Neural progenitor cell (in vitro differentiated cells): ENCODE data around the gene CHRNA9.

Experiments used
- EZH2 ChIP-seq: fragments of 200-600 bp; sonication (generic); IDR thresholded peaks from 2 replicates; pipeline ENCODE4 v1.6.1; 2017; ENCODE audit warnings: antibody characterized with exemption, mild to moderate bottlenecking, moderate library complexity
- TF ChIP-seq, protein P1 (sequence below): fragments of 200-600 bp; sonication (generic); IDR thresholded peaks from 2 replicates; pipeline ENCODE4 v1.5.1; 2017; ENCODE audit warnings: antibody characterized with exemption, mild to moderate bottlenecking

DNA sequence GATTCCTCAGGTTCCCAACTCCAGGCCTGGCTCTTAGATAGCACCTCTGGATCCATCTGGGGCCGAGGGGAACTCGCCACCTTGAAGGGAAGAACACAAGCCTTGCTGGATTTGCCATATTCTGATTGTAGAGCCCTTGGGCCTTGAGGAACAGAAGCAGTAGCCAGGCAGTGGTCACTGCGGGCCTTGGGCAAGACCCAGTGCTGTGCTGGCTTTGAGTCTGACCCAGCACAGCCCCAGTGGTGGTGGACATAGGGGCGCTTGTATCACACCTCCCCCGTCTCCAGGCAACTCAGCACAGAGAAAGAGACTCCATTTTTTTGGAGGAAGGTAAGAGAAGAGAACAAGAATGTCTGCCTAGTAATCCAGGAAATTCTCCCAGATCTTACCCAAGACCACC is 45.5 kb downstream of the CHRNA9 start:
- TF ChIP-seq, protein P1, sequence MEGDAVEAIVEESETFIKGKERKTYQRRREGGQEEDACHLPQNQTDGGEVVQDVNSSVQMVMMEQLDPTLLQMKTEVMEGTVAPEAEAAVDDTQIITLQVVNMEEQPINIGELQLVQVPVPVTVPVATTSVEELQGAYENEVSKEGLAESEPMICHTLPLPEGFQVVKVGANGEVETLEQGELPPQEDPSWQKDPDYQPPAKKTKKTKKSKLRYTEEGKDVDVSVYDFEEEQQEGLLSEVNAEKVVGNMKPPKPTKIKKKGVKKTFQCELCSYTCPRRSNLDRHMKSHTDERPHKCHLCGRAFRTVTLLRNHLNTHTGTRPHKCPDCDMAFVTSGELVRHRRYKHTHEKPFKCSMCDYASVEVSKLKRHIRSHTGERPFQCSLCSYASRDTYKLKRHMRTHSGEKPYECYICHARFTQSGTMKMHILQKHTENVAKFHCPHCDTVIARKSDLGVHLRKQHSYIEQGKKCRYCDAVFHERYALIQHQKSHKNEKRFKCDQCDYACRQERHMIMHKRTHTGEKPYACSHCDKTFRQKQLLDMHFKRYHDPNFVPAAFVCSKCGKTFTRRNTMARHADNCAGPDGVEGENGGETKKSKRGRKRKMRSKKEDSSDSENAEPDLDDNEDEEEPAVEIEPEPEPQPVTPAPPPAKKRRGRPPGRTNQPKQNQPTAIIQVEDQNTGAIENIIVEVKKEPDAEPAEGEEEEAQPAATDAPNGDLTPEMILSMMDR, result no peak
- no peak for TF ChIP-seq EZH2
